ENCODE data around the gene TAAR5. TPM values are rescaled to one million over a fixed set of nuclear protein-coding genes. Genes with fewer than 3 reads are reported as not detected.
"Not testable (repeated sequence)": the region's sequence is repeated elsewhere in the genome, so short reads cannot be mapped to it uniquely, and the experiment has no call there.

TAAR5 gene
- total RNA-seq = not detected in 2 replicates

DNA sequence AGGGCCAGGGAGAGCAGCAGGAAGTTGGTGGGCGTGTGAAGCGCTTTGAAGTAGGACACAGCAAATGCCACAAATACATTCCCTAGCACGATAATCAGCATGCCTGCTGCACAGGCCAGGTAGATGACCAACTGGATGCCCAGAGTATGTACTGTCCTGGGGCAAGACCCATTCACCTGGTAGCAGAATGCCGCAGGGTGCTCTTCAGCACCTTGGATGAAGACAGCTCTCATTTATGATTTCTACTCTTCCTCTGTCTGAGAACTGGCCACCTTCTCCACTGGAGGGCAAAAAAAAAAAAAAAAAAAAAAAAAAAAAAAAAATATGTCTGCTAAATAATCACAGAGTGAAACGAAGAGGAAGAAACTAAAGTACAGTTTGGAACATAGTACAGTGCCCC, at the start of gene TAAR5:
TSS of gene TAAR5 (minus strand) at position 288 of the 400 bp plus-strand sequence. CDS start at position 233, 55 bp downstream.
- DNase-seq (ENCODE audit: extremely low read depth, low read depth, low spot score) = no peak

- not testable (repeated sequence) for DNase-seq (ENCODE audit: extremely low read depth, low read depth, low spot score)
Observed at GRCh38 chr6:132637135-132637534, 47.6 kb upstream of the TAAR5 start.

DNA sequence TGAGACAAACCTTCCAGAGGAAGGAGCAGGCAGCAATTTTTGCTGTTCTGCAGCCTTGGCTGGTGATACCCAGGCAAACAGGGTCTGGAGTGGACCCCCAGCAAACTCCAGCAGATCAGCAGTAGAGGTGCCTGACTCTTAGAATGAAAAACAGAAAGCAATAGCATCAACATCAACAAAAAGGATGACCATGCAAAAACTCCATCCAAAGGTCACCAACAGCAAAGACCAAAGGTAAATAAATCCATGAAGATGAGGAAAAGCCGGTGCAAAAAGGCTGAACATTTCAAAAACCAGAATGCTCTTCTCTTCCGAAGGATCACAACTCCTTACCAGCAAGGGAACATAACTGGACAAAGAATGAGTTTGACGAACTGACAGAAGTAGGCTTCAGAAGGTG, 46.4 kb upstream of the TAAR5 start:
- not testable (repeated sequence) for DNase-seq (ENCODE audit: extremely low read depth, low read depth, low spot score)

DNA sequence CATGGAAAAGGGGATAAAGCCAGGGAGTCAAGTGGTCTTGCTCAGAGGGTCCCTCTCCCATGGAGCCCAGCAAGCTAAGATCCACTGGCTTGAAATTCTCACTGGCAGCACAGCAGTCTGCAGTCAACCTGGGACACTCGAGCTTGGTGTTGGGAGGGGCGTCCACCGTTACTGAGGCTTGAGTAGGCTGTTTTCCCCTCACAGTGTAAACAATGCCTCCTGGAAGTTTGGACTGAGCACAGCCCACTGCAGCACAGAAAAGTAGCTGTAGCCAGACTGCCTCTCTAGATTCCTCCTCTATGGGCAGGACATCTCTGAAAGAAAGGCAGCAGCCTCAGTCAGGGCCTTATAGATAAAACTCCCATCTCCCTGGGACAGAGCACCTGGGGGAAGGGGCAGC, 45.7 kb upstream of the TAAR5 start:
- DNase-seq (ENCODE audit: extremely low read depth, low read depth, low spot score) = not testable (repeated sequence)

DNA sequence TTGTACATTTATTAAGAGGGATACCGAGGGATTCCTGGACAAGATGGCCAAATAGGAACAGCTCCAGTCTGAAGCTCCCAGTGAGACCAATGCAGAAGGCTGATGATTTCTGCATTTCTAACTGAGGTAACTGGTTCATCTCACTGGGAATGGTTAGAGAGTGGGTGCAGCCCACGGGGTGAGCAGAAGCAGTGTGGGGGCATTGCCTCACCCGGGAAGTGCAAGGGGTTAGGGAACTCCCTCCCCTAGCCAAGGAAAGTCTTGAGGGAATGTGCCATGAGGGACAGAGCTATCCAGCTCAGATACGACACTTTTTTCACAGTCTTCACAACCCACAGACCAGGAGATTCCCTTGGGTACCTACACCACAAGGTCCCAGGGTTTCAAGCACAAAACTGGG, 45.3 kb upstream of the TAAR5 start:
- DNase-seq (ENCODE audit: extremely low read depth, low read depth, low spot score) = no peak

- no peak for DNase-seq (ENCODE audit: extremely low read depth, low read depth, low spot score)
Observed at GRCh38 chr6:132633362-132633761, 43.8 kb upstream of the TAAR5 start.

GRCh38 chr6:132624175-132624574, 34.6 kb upstream of the TAAR5 start, which contains the start of gene TAAR2:
Gene TAAR2, minus strand, starts transcription at chr6:132624275. Its CDS starts 0 bp downstream, at chr6:132624275.
- no peak for DNase-seq (ENCODE audit: extremely low read depth, low read depth, low spot score)

- no peak for DNase-seq (ENCODE audit: extremely low read depth, low read depth, low spot score)
Observed at GRCh38 chr6:132623106-132623845, 33.7 kb upstream of the TAAR5 start.

DNA sequence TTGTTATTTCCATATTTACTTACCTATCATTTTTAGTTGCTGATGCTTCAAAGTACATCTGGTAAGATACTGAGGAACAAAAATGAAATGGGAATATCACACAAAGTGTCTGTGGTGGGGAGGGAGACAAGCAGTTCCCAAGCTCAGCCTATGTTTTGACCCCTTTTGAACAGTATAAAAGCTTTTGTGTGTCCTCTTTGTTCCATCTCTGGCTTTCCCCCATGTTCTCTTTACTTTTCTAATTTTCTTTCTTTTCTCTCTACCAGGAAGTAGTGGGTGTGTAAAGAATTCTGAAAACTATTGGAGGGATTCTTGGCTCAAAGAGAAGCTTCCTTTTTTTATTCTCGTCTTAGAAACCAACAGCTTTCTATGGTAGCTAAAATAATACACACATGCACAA, 27.1 kb upstream of the TAAR5 start:
- no peak for DNase-seq (ENCODE audit: extremely low read depth, low read depth, low spot score)

GRCh38 chr6:132614554-132614953, 25.0 kb upstream of the TAAR5 start:
- DNase-seq (ENCODE audit: extremely low read depth, low read depth, low spot score) = no peak

DNA sequence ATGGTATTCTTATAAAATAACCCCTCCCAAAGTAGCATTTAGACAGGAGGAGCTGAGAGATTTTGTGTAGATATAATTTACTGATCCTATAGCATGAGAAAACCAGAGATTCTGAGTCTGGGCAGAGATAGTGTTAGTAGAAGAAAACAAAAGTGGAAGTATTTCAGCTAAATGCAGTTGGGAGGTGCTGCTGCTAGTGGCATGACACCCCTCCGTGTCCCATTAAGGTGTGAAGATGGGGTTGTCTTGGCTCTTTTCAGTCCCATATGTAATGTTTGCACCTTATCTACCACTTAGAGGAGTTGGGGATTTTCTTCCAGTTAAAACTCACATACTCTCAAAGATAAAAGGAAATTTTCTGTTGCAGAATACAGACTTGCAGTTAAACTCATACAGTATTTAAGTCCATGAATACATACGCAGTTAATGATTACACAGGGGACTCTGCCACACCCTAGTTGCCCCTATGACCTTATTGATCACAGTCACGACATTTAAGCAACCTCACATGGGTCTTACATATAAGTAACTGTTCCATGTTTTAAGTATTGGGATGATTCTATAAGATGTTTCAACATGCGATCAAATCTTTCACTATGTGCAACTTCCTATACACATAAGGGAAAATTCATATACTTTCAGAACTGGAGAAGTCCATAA, 23.0 kb upstream of the TAAR5 start:
- DNase-seq (ENCODE audit: extremely low read depth, low read depth, low spot score) = no peak

DNA sequence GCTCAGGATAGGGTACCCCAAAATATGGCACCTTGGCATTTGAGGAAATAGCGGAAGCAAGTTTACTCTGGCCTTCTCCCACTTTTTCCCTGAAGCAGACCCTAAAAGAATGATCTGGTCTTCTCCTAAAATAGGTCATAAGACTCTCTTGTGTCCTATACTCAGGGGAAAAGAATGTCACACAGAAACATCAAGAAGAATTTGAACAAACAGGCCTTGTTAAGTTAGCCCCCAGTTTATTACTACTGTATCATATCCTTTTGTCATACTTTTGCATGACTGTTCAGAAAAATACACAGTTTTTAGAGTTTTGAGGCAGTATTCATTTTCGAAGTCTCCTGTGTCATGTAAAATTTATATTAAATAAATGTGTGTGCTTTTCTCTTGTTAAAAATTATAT, 22.1 kb upstream of the TAAR5 start:
- DNase-seq (ENCODE audit: extremely low read depth, low read depth, low spot score) = no peak

GRCh38 chr6:132607544-132608233, 18.1 kb upstream of the TAAR5 start:
- DNase-seq (ENCODE audit: extremely low read depth, low read depth, low spot score) = no peak

GRCh38 chr6:132604635-132605152, 15.2 kb upstream of the TAAR5 start:
- no peak for DNase-seq (ENCODE audit: extremely low read depth, low read depth, low spot score)

GRCh38 chr6:132600900-132601299, 11.4 kb upstream of the TAAR5 start:
- not testable (repeated sequence) for DNase-seq (ENCODE audit: extremely low read depth, low read depth, low spot score)

DNA sequence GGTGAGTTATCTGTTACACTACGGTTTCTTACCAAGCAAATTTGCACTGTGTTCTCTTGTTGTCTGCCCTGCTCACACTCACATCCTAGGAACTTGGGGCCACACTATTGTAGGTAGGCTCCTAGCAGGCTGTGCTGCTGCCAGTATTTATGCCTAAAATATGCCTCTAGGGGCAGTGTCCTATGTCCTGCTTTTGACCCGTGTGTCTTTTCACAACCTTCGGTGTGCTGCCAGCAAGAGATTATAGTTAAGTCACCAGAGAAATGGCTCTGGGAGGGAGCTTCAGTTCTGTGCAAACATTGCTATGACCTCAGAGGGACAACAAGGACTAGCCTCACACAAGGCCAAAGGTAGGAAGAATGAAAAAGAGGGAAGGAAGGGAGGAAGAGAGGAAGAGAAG, 8.9 kb upstream of the TAAR5 start:
- no peak for DNase-seq (ENCODE audit: extremely low read depth, low read depth, low spot score)

- DNase-seq (ENCODE audit: extremely low read depth, low read depth, low spot score) = no peak
Observed at GRCh38 chr6:132596201-132596600, 6.7 kb upstream of the TAAR5 start.

DNA sequence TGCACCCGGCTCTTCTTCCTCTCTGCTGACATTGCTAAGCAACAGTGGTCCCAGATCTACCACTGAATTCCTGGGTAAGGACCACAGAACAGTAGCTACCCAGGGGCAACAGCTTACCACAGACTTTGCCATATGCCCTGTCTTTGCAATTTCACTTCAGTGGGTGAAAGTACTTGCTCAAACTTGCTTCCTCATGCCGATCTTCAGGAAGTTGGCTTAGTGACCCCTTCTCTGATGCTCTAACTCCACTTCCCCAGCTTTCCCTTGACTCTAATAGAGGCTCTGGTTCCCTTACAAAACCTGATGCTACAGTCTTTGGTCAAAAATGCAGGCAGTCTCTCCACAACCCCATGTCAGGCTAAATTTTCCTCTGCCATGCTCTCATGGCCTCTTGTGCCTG, 3.3 kb upstream of the TAAR5 start:
- DNase-seq (ENCODE audit: extremely low read depth, low read depth, low spot score) = no peak

- DNase-seq (ENCODE audit: extremely low read depth, low read depth, low spot score) = no peak
Observed at GRCh38 chr6:132590362-132590761, 821 bp upstream of the TAAR5 start.

GRCh38 chr6:132587424-132587823, 2.1 kb downstream of the TAAR5 start:
- DNase-seq (ENCODE audit: extremely low read depth, low read depth, low spot score) = no peak

DNA sequence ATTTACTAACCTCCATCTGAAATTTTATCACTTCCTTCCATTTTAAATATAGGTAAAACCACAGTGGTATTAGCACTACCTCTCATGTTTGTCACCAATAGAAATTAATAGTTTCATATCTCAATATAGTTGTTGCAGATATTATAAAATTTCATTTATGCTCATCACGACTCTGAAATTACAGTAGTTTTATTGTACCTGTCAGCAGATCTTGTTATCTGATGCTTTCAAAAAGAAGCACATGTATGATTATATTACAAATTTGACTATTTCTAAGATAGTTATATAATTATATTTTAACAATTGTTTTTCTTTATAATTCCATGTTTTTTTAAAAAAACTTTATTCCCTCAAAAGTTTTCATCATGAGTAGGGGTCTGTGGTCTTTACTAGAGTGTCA, 4.8 kb downstream of the TAAR5 start:
- DNase-seq (ENCODE audit: extremely low read depth, low read depth, low spot score) = no peak

Data from glomerular endothelial cell (primary cell).